Measurements from ENCODE around the gene UQCC5.

UQCC5 gene

GRCh38 chr3:52536369-52537164, at the start of gene UQCC5:
TSS of gene UQCC5 (plus strand) at chr3:52536605. CDS start at chr3:52536756, 151 bp downstream.
- Histone ChIP-seq H2AFZ (peak within 1 kb of the TSS; percentile 74), H3K27ac (peak within 1 kb of the TSS; percentile 82), H3K4me2 (ENCODE audit: low read length) (peak within 1 kb of the TSS; percentile 79), H3K9ac (peak within 1 kb of the TSS; percentile 22), H3K9me3 (ENCODE audit: control insufficient read depth, low read length) (no peaks in the 10 kb centered on the region), H3K4me1 (peaks cover 26% of the 10 kb centered on the region), H3K36me3 (ENCODE audit: control insufficient read depth, insufficient read depth, low read length) (no peaks in the 10 kb centered on the region), H3K79me2 (peaks cover 19% of the 10 kb centered on the region), H3K27me3 (ENCODE audit: control insufficient read depth, insufficient read depth, low read length) (no peaks in the 10 kb centered on the region), H3K4me3 (ENCODE audit: low read depth, low read length) (peak within 1 kb of the TSS; percentile 82)
- TF ChIP-seq CTCF (IDR thresholded peaks at IDR 0.05), result no peak

GRCh38 chr3:52487050-52487787, 49.2 kb upstream of the UQCC5 start:
- Histone ChIP-seq H3K27ac (no peak overlapping the region), H3K27me3 (ENCODE audit: control insufficient read depth, insufficient read depth, low read length) (no peaks in the 10 kb centered on the region), H3K9ac (no peak overlapping the region), H3K79me2 (no peaks in the 10 kb centered on the region), H3K36me3 (ENCODE audit: control insufficient read depth, insufficient read depth, low read length) (no peaks in the 10 kb centered on the region), H3K4me1 (peaks cover 10% of the 10 kb centered on the region), H3K4me2 (ENCODE audit: low read length) (no peak overlapping the region), H2AFZ (no peak overlapping the region), H3K4me3 (ENCODE audit: low read depth, low read length) (no peak overlapping the region), H3K9me3 (ENCODE audit: control insufficient read depth, low read length) (no peaks in the 10 kb centered on the region)
- TF ChIP-seq CTCF (IDR thresholded peaks at IDR 0.05), result no peak

DNA sequence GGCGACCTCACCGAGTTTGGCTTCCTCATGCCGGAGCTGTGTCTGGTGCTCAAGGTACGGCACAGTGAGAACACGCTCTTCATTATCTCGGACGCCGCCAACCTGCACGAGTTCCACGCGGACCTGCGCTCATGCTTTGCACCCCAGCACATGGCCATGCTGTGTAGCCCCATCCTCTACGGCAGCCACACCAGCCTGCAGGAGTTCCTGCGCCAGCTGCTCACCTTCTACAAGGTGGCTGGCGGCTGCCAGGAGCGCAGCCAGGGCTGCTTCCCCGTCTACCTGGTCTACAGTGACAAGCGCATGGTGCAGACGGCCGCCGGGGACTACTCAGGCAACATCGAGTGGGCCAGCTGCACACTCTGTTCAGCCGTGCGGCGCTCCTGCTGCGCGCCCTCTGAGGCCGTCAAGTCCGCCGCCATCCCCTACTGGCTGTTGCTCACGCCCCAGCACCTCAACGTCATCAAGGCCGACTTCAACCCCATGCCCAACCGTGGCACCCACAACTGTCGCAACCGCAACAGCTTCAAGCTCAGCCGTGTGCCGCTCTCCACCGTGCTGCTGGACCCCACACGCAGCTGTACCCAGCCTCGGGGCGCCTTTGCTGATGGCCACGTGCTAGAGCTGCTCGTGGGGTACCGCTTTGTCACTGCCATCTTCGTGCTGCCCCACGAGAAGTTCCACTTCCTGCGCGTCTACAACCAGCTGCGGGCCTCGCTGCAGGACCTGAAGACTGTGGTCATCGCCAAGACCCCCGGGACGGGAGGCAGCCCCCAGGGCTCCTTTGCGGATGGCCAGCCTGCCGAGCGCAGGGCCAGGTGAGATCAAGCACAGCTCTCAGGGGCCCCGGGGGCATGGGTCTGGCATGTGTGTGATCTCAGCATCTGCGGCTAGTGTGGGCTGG, 48.4 kb upstream of the UQCC5 start:
- Histone ChIP-seq H3K4me1 (peaks cover 10% of the 10 kb centered on the region), H2AFZ (no peak overlapping the region), H3K36me3 (ENCODE audit: control insufficient read depth, insufficient read depth, low read length) (no peaks in the 10 kb centered on the region)

GRCh38 chr3:52488746-52489145, 47.7 kb upstream of the UQCC5 start:
- Histone ChIP-seq H3K36me3 (ENCODE audit: control insufficient read depth, insufficient read depth, low read length) (no peaks in the 10 kb centered on the region), H3K27me3 (ENCODE audit: control insufficient read depth, insufficient read depth, low read length) (no peaks in the 10 kb centered on the region), H3K4me2 (ENCODE audit: low read length) (no peak overlapping the region), H3K27ac (no peak overlapping the region), H3K9me3 (ENCODE audit: control insufficient read depth, low read length) (no peaks in the 10 kb centered on the region), H2AFZ (no peak overlapping the region), H3K79me2 (no peaks in the 10 kb centered on the region), H3K4me1 (peaks cover 10% of the 10 kb centered on the region), H3K4me3 (ENCODE audit: low read depth, low read length) (no peak overlapping the region), H3K9ac (no peak overlapping the region)
- no peak for TF ChIP-seq CTCF (IDR thresholded peaks at IDR 0.05)

More for the DNA sequence above, 48.4 kb upstream of the UQCC5 start:
- Histone ChIP-seq H3K27me3 (ENCODE audit: control insufficient read depth, insufficient read depth, low read length) (no peaks in the 10 kb centered on the region), H3K9ac (no peak overlapping the region), H3K4me3 (ENCODE audit: low read depth, low read length) (no peak overlapping the region), H3K79me2 (no peaks in the 10 kb centered on the region), H3K27ac (no peak overlapping the region), H3K4me2 (ENCODE audit: low read length) (no peak overlapping the region), H3K9me3 (ENCODE audit: control insufficient read depth, low read length) (no peaks in the 10 kb centered on the region)
- TF ChIP-seq CTCF (IDR thresholded peaks at IDR 0.05), result no peak
